HG03139 (cell line): ENCODE measurements around the gene PROKR1.
"Not testable (repeated sequence)": the region's sequence is repeated elsewhere in the genome, so short reads cannot be mapped to it uniquely, and the experiment has no call there.

Source experiments
- ATAC-seq: cut with Tn5 transposase; IDR thresholded peaks from one replicate; pipeline ENCODE4 v1.9.1; 2021; ENCODE audit not compliant: unreplicated experiment

The PROKR1 gene

GRCh38 chr2:68653538-68653982, 10.2 kb downstream of the PROKR1 start:
- peak; percentile 85 for ATAC-seq

- ATAC-seq: no peak
These were observed 14.9 kb downstream of the PROKR1 start for GRCh38 chr2:68658266-68658665.

- ATAC-seq: no peak
These were observed 15.7 kb downstream of the PROKR1 start for GRCh38 chr2:68659081-68659480.

- ATAC-seq: no peak
These were observed 17.3 kb downstream of the PROKR1 start for GRCh38 chr2:68660658-68661057.

- ATAC-seq: no peak
These were observed 19.1 kb downstream of the PROKR1 start for GRCh38 chr2:68662466-68662865.

- ATAC-seq: no peak
These were observed 20.2 kb downstream of the PROKR1 start for GRCh38 chr2:68663371-68664156.

GRCh38 chr2:68667371-68667770, 24.0 kb downstream of the PROKR1 start:
- ATAC-seq: no peak

- ATAC-seq: no peak
These were observed 26.3 kb downstream of the PROKR1 start for GRCh38 chr2:68669651-68670050.

GRCh38 chr2:68671961-68672360, 28.6 kb downstream of the PROKR1 start:
- no peak for ATAC-seq

GRCh38 chr2:68673631-68674030, 30.3 kb downstream of the PROKR1 start:
- ATAC-seq: no peak

- ATAC-seq: no peak
These were observed 32.1 kb downstream of the PROKR1 start for GRCh38 chr2:68675470-68675869.

- not testable (repeated sequence) for ATAC-seq
These were observed 34.5 kb downstream of the PROKR1 start for GRCh38 chr2:68677837-68678236.

- not testable (repeated sequence) for ATAC-seq
These were observed 36.0 kb downstream of the PROKR1 start for GRCh38 chr2:68679166-68679916.

- ATAC-seq: not testable (repeated sequence)
These were observed 36.5 kb downstream of the PROKR1 start for GRCh38 chr2:68679917-68680267.

GRCh38 chr2:68684197-68684596, 40.8 kb downstream of the PROKR1 start:
- no peak for ATAC-seq

GRCh38 chr2:68686178-68686577, 42.8 kb downstream of the PROKR1 start:
- no peak for ATAC-seq

GRCh38 chr2:68687018-68687417, 43.6 kb downstream of the PROKR1 start:
- ATAC-seq: no peak

GRCh38 chr2:68689553-68690537, 46.5 kb downstream of the PROKR1 start:
- ATAC-seq: peak; percentile 89

GRCh38 chr2:68690851-68691250, 47.5 kb downstream of the PROKR1 start:
- ATAC-seq: no peak

- no peak for ATAC-seq
These were observed 49.1 kb downstream of the PROKR1 start for GRCh38 chr2:68692511-68692910.

- no peak for ATAC-seq
These were observed 50.6 kb downstream of the PROKR1 start for GRCh38 chr2:68693951-68694350.
